ENCODE results near the gene MFSD6L.

The MFSD6L gene

GRCh38 chr17:8792646-8793045 lies 6.5 kb downstream of the MFSD6L start:
- no peak for DNase-seq

GRCh38 chr17:8791910-8792270 lies 7.3 kb downstream of the MFSD6L start:
- no peak for DNase-seq

GRCh38 chr17:8791248-8791909 lies 7.8 kb downstream of the MFSD6L start:
- DNase-seq, result no peak

GRCh38 chr17:8789743-8790142 lies 9.4 kb downstream of the MFSD6L start:
- no peak for DNase-seq

GRCh38 chr17:8788998-8789397 lies 10.2 kb downstream of the MFSD6L start:
- no peak for DNase-seq

GRCh38 chr17:8785547-8786413 lies 13.4 kb downstream of the MFSD6L start:
- DNase-seq, result peak in 37 of 56 donors; percentile 6 to 62 (median 28)

- DNase-seq, result no peak
Measured at GRCh38 chr17:8782176-8782575, 17.0 kb downstream of the MFSD6L start.

GRCh38 chr17:8781776-8782175 lies 17.4 kb downstream of the MFSD6L start:
- DNase-seq, result no peak

GRCh38 chr17:8776881-8777280 lies 22.3 kb downstream of the MFSD6L start:
- no peak for DNase-seq

GRCh38 chr17:8776248-8776647 lies 22.9 kb downstream of the MFSD6L start:
- no peak for DNase-seq

GRCh38 chr17:8766731-8767130 lies 32.4 kb downstream of the MFSD6L start:
- no peak for DNase-seq

GRCh38 chr17:8762012-8762411 lies 37.2 kb downstream of the MFSD6L start:
- no peak for DNase-seq

GRCh38 chr17:8758137-8758596 lies 41.0 kb downstream of the MFSD6L start, which contains the start of gene SPDYE4:
Gene SPDYE4, minus strand, starts transcription at chr17:8758546. Its CDS starts 164 bp downstream, at chr17:8758382.
- DNase-seq, result no peak

GRCh38 chr17:8757189-8757588 lies 42.0 kb downstream of the MFSD6L start:
- DNase-seq, result no peak

- DNase-seq, result no peak
Measured at GRCh38 chr17:8755590-8756255, 43.4 kb downstream of the MFSD6L start.

GRCh38 chr17:8754890-8755289 lies 44.3 kb downstream of the MFSD6L start:
- DNase-seq, result no peak

- DNase-seq, result no peak
Measured at GRCh38 chr17:8753976-8754440, 45.2 kb downstream of the MFSD6L start.

GRCh38 chr17:8753136-8753975 lies 45.8 kb downstream of the MFSD6L start:
- DNase-seq, result no peak

- DNase-seq, result no peak
Measured at GRCh38 chr17:8749616-8750015, 49.5 kb downstream of the MFSD6L start.

- no peak for DNase-seq
Measured at GRCh38 chr17:8747742-8748141, 51.4 kb downstream of the MFSD6L start.
